Thoracic aorta (tissue), 2 donors: ENCODE results near the gene SAMD10. TPM values are rescaled to one million over a fixed set of nuclear protein-coding genes. Genes with fewer than 3 reads are reported as not detected.
A peak's percentile ranks its signal among the peaks of the same experiment; 100 is the strongest.

ENCODE experiments used
- ATAC-seq: fragments of 150-250 bp; one replicate; pipeline ENCODE4 v1.8.0; 2017; ENCODE audit warnings: low read depth; ENCODE audit not compliant: insufficient number of reproducible peaks, low FRiP score
- DNase-seq: peaks from one replicate; pipeline ENCODE4 v3.0.0-alpha.2; 2020; ENCODE audit warnings: low spot score
- H3K27ac ChIP-seq, 2 donors: fragments of 200-600 bp; sonication (generic); 1 replicate in 1 of 2; 2 replicates in 1 of 2; pipeline ENCODE4 v1.5.1; 2016; ENCODE audit warnings: mild to moderate bottlenecking in 2 of 2, moderate library complexity in 2 of 2
- H3K27me3 ChIP-seq: fragments of 200-600 bp; sonication (generic); replicated peaks from 2 replicates; pipeline ENCODE4 v1.6.0; 2016; ENCODE audit warnings: mild to moderate bottlenecking; ENCODE audit not compliant: insufficient read depth
- H3K36me3 ChIP-seq: fragments of 200-600 bp; sonication (generic); one replicate; pipeline ENCODE4 v1.5.1; 2016
- H3K4me1 ChIP-seq, 2 donors: fragments of 200-600 bp; sonication (generic); 1 replicate in 1 of 2; 2 replicates in 1 of 2; pipeline versions ENCODE4 v1.5.1 to v1.6.0; 2016; ENCODE audit warnings: low read depth in 2 of 2, mild to moderate bottlenecking in 1 of 2; ENCODE audit not compliant: control insufficient read depth in 1 of 2
- H3K4me3 ChIP-seq: fragments of 200-600 bp; sonication (generic); 2 replicates; pipeline ENCODE4 v1.5.1; 2016; ENCODE audit warnings: mild to moderate bottlenecking
- H3K9me3 ChIP-seq: fragments of 200-600 bp; sonication (generic); 2 replicates; pipeline ENCODE4 v1.5.1; 2016
- total RNA-seq, 2 donors: library from RNA; depleted of rRNA; stranded (reverse); fragments of >200 nt; gene quantifications; one replicate each; pipeline versions ENCODE4 v1.1.0 to v1.2.3, GENCODE V29; 2016
- TF ChIP-seq, protein P1 (sequence below): fragments of 200-600 bp; sonication (generic); IDR thresholded peaks from one replicate; pipeline ENCODE4 v1.5.1; 2019; ENCODE audit warnings: antibody characterized with exemption

SAMD10 gene
- total RNA-seq, 2 donors from 2014 or later: 0.78 to 3.0 TPM

DNA sequence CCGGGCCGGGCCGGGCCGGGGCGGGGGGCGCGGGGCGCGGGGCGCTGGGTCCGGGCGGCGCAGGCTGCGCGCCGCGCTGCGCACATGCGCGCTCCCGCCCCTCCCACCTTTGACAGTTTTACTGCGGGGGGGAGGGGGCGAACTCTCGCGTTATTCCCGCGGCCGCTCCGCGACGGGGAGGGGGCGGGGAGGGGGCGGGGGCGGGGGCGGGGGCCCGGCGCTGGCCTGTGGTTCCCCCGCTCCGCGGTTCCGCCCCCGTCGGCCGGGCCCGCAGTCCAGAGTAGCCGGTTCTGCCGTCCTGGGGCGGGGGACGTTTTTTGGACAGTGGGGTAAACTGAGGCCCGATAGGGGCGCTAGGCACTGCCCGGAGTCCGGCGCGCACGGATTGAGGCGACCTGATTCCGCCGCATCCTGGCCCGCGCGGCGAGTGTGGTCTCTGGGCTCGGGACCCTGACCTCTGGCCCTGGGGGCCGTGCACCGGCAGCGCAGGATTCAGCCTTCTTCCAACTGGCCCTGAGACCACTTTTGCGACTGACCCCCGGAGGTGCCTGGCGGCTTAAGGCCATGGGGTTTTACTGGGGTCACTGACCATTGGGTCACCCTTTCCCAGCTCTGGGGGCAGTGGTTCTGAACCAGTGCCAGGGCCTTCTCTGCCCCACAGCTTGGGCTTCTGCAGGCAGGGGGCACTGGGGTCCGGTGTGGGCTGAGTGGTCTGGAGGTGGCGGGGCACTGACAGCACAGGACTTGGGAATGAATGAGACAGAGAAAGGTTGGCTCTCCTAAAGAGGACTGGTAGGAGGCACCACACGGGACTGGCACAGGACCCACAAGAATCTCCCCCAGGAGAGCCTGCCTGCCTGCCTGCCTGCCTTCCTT is 9.4 kb downstream of the SAMD10 start, which contains the start of gene ZNF512B:
ZNF512B (minus strand) TSS at position 93 of the 876 bp plus-strand sequence. CDS start 1,980 bp downstream, outside the sequence.
- Histone ChIP-seq H3K9me3 (no peaks in the 10 kb centered on the region), H3K4me1 (peaks cover 8 to 31% of the 10 kb centered on the region in 2 donors), H3K36me3 (peaks cover 9% of the 10 kb centered on the region), H3K4me3 (peak within 1 kb of the TSS; percentile 80), H3K27ac (peak within 1 kb of the TSS in 1 of 2 donors; percentile 53), H3K27me3 (no peaks in the 10 kb centered on the region)
- TF ChIP-seq, protein P1, sequence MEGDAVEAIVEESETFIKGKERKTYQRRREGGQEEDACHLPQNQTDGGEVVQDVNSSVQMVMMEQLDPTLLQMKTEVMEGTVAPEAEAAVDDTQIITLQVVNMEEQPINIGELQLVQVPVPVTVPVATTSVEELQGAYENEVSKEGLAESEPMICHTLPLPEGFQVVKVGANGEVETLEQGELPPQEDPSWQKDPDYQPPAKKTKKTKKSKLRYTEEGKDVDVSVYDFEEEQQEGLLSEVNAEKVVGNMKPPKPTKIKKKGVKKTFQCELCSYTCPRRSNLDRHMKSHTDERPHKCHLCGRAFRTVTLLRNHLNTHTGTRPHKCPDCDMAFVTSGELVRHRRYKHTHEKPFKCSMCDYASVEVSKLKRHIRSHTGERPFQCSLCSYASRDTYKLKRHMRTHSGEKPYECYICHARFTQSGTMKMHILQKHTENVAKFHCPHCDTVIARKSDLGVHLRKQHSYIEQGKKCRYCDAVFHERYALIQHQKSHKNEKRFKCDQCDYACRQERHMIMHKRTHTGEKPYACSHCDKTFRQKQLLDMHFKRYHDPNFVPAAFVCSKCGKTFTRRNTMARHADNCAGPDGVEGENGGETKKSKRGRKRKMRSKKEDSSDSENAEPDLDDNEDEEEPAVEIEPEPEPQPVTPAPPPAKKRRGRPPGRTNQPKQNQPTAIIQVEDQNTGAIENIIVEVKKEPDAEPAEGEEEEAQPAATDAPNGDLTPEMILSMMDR: no peak
- ATAC-seq (peak; percentile 40), DNase-seq (no peak)

DNA sequence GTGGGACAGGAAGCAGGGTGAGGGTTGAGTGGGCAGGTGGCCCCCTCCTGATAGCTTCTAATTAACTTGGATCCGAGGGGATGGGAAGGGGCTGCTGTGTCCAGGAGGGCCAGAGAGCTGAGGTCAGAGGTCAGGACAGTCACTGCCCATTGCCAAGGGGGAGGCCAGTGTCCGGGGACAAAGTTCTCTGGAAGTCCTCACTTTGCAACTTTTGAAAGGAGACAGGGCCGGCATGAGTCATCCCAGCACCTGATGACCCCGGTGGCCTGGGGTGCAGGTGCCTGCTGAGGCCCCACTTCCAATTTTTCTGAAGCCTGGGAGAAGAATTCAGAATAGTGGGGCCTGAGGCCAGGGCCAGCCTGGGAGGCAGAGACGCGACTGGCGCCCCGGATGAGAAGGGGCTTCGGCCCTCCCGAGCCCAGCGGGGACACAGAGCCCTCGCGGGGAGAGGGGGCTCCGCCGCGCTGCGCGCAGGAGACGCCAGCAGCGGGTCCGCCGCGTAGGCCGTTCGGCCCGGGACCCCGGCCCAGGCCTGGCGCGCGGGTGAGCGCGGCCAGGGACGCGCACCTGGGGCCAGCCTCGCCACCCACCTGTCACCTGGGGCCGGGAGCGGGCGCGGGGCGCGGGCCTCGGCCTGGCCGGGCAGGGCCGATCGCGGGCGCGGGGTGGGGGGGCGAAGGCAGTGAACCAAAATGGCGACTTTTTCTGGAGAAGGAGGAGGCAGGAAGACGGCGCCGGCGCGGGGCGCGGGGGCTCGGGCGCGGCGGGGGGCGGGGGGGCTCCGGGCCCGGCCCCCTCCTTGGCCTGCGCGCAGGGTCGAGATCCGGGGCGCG is 10.3 kb downstream of the SAMD10 start:
- peak; percentile 12 for ATAC-seq
- peaks cover 8 to 25% of the 10 kb centered on the region in 2 donors for H3K4me1 ChIP-seq
- no peaks in the 10 kb centered on the region for H3K27me3 ChIP-seq
- H3K4me3 ChIP-seq: peak overlapping the region; percentile 80
- H3K36me3 ChIP-seq: peaks cover 9% of the 10 kb centered on the region
- no peaks in the 10 kb centered on the region for H3K9me3 ChIP-seq
- DNase-seq: no peak
- TF ChIP-seq, protein P1: no peak
- peak overlapping the region in 1 of 2 donors; percentile 53 for H3K27ac ChIP-seq

DNA sequence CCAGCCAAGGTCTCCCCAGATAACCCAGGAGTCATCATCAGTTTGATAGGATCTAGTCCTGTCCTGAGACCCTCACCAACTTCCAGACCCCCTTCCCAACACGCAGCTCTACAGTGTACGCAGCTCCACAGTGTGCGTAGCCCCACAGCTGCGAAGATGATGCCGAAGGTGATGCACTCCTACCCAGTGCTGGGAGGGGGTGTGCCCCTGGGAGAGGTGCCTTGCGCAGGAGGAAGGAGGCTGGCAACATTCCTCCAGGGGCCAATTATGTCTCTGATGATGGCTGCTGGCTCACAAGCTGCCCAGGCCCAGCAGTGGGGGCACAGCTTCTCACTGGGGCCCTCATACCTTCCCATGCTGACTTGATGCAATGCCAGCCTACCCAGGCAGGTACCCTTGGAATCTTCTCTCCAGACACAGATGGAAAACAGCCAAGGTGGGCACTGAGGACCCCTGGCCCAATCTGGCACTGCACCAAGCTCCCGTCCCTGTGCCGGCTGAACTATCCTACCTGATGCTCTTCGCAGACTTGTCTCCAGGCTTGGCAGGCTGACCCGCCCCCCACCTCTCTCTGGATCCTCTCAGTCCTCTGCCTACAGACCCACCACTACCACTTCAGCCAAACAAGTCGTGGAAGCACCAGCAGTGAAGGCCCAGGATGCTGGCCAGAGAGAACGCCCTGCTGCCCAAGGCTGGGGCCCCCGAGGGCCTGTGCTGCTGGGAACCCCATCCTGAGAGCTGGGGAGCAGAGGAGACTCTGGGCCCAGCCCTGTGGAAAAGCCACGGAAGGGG is 11.1 kb downstream of the SAMD10 start:
- Histone ChIP-seq H3K9me3 (no peaks in the 10 kb centered on the region), H3K27me3 (no peaks in the 10 kb centered on the region), H3K4me1 (peaks cover 8 to 17% of the 10 kb centered on the region in 2 donors), H3K27ac (no peak overlapping the region), H3K36me3 (peaks cover 14% of the 10 kb centered on the region), H3K4me3 (peak overlapping the region; percentile 80)
- TF ChIP-seq, protein P1: no peak
- no peak for DNase-seq
- ATAC-seq: no peak

DNA sequence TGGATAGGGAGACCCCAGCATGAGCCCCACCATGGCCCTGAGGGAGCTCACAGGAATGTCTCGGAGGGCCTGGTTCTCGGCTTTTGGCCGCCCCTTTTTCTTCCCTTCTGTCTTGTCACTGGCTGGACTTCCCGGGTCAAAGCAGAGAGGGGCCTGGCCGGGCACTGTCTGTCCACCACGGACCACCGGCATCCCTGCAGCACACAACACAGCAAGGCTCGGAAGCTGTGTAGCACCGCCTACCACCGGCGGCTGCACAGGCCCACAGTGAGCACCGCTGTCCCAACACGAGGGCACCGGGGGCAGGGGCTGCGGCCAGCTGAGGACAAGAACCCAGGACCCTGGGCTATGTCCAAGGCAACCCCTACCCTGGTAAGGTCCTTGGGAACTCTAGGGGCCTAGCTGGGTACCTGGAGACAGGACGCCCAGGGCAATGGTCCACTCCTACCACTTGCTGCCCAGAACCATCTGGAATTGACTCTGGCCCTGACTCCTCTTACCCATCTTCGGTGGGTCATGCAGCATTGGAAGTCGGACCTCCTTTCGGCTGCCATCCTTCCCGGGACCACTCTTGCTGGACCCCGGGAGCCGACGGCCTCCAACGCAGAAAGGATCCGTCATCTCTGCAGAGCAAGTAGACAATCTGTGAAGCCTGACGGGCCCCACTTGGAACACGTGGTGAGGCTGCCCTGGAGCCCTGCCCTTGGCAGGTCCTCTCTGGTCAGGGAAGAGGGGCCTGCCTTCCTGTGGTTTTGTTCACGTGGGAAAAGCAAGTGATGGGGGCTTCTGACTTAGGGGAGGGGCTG is 11.9 kb downstream of the SAMD10 start:
- H3K27me3 ChIP-seq: no peaks in the 10 kb centered on the region
- peaks cover 16% of the 10 kb centered on the region for H3K36me3 ChIP-seq
- H3K4me3 ChIP-seq: no peak overlapping the region
- no peaks in the 10 kb centered on the region for H3K9me3 ChIP-seq
- no peak overlapping the region for H3K27ac ChIP-seq
- ATAC-seq: no peak
- TF ChIP-seq, protein P1: no peak
- DNase-seq: no peak
- peaks cover 8 to 16% of the 10 kb centered on the region in 2 donors for H3K4me1 ChIP-seq
